Suppressor macrophage treated with lipopolysaccharide for 1 hour (primary cell): ENCODE measurements around the gene ACACB.

Experiments
- DNase-seq, 3 donors: peaks; one replicate each; pipeline ENCODE4 v3.0.0-alpha.2; 2020 to 2022

The ACACB gene

GRCh38 chr12:109178532-109178931 lies 62.1 kb downstream of the ACACB start:
- no peak for DNase-seq

- no peak for DNase-seq
Observed at GRCh38 chr12:109179927-109180326, 63.5 kb downstream of the ACACB start.

- no peak for DNase-seq
Observed at GRCh38 chr12:109182041-109182839, 65.9 kb downstream of the ACACB start.

DNA sequence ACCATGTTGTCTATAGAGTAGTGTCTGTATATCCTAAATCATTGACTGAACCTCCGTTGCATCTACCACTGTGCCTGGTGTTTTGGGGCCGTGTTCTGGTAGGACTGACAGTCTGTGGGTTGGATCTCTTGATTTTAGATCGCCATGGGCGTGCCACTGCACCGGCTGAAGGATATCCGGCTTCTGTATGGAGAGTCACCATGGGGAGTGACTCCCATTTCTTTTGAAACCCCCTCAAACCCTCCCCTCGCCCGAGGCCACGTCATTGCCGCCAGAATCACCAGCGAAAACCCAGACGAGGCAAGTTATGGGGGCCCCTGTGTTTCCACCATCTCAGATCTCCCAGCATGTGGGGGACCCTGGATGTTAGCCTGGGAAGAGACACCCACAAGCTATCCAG lies 69.1 kb downstream of the ACACB start:
- no peak for DNase-seq

DNA sequence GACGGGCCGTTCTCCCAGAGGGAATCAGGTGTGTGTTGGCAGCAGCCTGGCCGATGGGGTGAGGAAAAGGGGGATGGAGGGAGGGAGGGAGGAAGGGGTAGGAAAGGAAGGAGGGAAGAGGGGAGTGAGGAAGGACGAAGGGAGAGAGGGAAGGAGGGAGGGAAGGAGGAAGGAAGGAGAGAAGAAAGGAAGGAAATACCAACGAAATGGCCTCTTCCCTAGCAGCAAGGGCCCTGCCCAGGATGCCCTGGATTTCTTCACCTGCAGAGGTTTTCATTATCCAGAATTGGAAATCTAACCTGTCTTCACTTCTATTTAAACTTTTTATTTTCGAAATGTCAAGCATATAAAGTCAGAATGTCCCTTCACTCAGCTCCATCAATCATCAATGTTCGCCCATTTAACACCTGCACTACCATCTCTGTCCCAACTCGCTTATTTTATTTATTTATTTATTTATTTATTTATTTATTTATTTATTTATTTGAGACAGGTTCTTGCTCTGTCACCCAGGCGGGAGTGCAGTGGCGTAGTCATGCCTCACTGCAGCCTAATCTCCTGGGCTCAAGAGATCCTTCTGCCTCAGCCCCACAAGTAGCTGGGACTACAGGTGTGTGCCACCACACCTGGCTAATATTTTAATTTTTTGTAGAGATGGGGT lies 70.7 kb downstream of the ACACB start:
- no peak for DNase-seq

GRCh38 chr12:109188108-109188712 lies 71.8 kb downstream of the ACACB start:
- no peak for DNase-seq

- DNase-seq = no peak
Observed at GRCh38 chr12:109189291-109189690, 72.9 kb downstream of the ACACB start.

GRCh38 chr12:109191621-109192250 lies 75.3 kb downstream of the ACACB start:
- no peak for DNase-seq

DNA sequence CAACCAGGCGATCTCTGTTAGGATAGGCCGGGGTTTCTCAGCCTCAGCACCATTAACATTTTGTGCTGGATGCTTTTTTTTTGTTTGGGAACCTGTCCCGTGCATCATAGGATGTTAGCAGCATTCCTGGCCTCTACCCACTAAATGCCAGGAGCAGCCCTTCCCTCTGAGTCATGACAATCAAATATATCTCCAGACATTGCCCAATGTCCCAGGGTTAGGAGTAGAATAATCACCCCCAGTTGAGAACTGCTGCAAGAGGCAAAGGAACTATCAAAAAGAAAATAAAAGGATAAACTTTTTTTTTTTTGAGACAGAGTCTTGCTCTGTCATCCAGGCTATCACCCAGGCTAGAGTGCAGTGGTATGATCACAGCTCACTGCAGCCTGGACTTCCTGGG lies 76.0 kb downstream of the ACACB start:
- no peak for DNase-seq

DNA sequence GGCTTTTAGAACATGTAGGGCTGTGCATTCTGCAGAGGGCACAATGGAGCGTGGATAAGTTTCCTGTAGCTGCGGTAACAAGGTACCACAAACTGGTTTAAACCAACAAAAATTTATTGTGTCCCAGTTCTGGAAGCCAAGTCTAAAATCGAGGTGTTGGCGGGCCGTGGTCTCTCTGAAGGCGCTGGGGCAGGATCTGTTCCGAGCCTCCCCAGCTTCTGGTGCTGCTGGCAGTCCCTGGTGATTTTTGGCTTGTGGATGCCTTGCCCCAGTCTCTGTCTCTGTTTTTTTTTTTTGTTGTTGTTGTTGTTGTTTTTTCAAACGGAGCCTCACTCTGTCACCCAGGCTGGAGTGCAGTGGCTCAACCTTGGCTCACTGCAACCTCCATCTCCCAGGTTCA lies 77.5 kb downstream of the ACACB start:
- DNase-seq = no peak

DNA sequence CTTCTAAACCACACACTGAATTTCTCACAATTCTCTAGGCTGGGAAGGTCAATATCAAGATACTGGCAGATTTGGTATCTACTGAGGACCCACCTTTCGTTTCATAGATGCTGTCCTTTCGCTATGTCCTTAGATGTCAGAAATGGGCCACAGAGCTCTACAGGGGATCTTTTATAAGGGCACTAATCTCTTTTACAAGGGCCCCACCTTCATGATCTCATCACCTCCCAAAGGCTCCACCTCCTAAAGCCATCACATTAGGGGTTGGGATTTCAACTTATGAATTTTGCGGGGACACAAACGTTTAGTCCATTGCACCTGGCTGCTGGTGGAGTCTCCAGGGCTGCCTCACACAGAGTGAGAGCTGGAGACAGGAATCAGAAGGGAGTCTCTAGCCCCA lies 79.9 kb downstream of the ACACB start:
- no peak for DNase-seq

- no peak for DNase-seq
Observed at GRCh38 chr12:109197327-109197726, 80.9 kb downstream of the ACACB start.

DNA sequence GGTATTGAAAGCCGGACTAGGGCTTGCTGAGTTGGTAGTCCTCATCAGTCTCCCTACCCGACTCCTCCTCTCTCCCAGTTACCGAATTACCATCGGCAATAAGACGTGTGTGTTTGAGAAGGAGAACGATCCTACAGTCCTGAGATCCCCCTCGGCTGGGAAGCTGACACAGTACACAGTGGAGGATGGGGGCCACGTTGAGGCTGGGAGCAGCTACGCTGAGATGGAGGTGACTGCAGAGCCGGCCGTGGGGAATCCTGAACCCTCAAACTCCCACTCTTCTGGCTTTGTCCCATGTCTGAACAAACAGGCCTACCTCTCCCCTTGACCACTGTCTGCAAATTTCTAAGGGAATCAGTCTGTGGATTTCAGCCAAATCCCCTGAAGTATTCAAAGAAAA lies 82.9 kb downstream of the ACACB start:
- no peak for DNase-seq

- no peak for DNase-seq
Observed at GRCh38 chr12:109200825-109201495, 84.6 kb downstream of the ACACB start.

GRCh38 chr12:109201496-109201885 lies 85.1 kb downstream of the ACACB start:
- DNase-seq = no peak

- no peak for DNase-seq
Observed at GRCh38 chr12:109202770-109203169, 86.4 kb downstream of the ACACB start.

DNA sequence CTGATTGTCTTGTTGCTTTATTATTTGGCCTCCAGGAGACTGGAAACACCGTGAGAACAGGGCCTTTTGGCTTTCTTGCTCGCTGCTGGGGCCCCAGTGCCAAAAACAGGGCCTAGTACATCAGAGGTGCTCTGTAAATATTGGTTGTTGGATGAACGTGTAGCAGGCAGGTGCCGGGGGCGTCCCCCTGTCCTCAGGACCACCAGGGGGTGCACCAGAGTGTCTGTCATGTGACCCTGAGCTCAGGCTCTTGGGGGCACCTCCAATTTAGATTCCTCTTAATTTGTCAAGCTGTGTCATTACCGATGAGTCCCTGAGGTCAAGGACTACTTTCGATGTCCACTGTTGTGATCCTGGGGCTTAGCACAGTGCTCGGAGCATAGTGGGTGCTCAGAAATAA lies 87.1 kb downstream of the ACACB start:
- DNase-seq = no peak

- DNase-seq = no peak
Observed at GRCh38 chr12:109209082-109209481, 92.7 kb downstream of the ACACB start.

GRCh38 chr12:109212460-109213115 lies 96.2 kb downstream of the ACACB start:
- DNase-seq = no peak

DNA sequence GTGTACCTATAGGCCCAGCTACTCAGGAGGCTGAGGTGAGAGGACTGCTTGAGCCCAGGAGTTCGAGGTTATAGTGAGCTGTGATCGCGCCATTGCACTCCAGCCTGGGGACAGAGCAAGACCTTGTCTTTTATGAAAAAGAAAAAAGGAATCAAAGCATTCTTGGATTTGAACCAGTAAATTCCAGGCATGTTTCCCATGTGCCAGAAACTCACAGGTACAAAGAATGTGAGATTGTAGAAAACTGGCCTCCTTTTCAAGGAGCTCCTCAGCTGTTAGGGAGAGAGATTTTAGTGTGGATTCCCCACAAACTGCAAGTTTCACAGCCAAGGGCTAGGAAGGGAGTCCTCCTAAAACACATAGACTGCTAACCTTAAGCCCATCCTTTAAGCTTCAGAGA lies 97.7 kb downstream of the ACACB start:
- no peak for DNase-seq

DNA sequence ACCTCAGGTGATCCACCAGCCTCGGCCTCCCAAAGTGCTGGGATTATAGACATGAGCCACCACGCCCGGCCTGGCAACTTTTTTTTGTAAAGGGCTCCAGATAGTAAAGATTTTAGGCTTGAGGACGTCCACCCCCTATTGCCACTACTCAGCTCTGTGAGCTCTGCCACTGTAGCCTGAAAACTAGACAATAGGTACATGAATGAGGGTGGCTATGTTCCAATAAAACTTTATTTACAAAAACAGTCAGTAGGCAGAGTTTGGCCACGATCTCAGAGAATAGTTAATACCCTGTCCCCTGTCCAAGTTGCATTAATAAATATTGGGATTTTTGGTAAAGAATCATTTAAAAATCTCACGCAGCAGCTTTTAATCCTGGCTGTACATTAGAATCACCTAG lies 102.6 kb downstream of the ACACB start:
- DNase-seq = no peak

DNA sequence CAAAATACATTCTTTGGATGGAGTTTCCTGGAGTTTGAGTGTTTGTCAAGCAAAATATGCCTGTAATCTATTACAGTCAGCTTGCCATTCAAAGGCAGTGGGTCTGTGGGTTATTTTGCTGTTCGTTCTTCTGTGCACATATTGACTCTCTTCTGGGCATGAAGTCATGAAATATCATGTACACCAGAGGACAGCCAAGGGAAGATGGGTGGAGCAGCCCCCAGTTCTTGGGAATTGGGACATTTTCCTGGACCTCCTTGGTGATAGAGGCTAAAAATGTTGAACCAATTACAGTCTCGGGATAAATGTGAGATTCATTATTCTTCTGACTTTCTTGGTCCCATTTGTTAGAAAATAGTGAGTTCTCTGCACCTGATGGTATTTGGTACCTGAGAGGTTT lies 103.6 kb downstream of the ACACB start:
- DNase-seq = no peak
